ENCODE measurements around the gene CFHR1. TPM values are rescaled to one million over a fixed set of nuclear protein-coding genes. Genes with fewer than 3 reads are reported as not detected.

Gene CFHR1
- polyA plus RNA-seq, 3 donors, result 0.14 to 0.27 (median 0.25) TPM

DNA sequence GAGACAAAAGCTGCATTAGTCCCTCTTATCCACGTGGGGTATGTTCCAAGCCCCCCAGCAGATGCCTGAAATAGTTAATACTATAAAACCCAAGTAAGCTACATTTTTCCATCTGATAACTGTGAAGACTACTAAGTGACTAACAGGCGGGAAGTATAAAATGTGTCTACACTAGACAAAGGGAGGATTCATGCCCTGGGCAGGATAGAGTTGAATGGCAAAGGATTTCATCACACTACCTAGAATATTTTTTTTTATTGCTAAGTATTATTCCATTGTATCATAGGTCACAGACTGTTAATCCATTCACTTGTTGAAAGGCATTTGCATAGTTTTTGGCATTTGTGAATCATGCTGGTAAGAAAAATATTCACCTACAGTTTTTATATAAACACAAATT is 41.9 kb downstream of the CFHR1 start:
- DNase-seq (ENCODE audit: extremely low read depth in 1 of 11, low read depth in 9 of 11, low spot score in 4 of 11), result no peak

DNA sequence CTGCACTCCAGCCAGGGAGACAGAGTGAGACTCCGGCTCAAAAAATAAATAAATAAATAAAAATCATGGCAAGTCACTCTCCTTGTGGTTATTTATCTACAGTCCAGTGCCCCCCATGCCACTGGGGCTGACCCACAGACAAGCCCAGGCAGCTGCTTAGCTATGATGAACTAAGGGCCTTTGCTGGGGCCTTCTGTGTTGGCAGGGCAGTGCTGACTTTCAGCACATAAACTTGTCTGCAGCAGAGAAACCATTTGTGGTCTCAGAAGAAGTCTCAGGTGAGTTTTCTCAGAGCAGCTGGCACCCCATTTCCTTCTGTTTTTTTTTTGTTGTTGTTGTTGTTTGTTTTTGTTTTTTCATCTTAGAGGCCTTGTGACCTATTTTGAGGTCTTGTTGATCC is 47.4 kb downstream of the CFHR1 start:
- DNase-seq (ENCODE audit: extremely low read depth in 1 of 11, low read depth in 9 of 11, low spot score in 4 of 11), result no peak

DNA sequence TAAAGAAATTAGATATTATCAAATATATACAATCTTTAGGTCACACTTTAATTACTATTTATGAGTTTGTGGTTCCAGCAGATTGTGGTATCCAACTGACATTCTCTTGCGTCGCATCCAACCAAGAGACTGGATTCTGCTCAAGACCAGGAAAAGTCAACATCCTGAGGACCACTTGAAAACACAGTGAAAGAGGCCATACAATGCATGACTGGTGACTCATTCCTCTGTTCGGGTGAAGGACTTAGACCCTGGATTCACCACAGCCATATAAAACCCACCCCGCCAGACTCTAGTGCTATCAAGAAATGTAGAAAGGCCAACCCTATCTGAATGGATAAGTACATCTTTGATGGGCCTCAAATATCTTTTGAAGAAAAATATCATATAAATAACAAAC is 53.9 kb downstream of the CFHR1 start:
- no peak for DNase-seq (ENCODE audit: extremely low read depth in 1 of 11, low read depth in 9 of 11, low spot score in 4 of 11)

DNA sequence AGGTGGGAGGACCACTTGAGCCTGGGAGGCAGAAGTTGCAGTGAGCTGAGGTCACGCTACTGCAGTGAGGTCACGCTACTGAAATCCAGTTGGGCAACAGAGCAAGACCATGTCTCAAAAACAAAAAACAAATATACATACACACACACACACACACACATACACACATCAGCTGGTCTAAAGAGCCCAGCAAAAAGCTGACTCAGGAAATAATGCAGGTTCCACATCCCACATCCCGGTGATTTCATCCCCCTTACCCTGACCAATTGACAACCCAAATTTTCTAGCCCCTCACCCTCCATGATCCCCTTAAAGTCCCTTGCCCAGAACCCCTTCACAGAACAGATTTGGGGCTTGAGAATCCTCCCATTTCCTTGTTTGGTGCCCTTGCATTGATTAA is 56.4 kb downstream of the CFHR1 start:
- no peak for DNase-seq (ENCODE audit: extremely low read depth in 1 of 11, low read depth in 9 of 11, low spot score in 4 of 11)

DNA sequence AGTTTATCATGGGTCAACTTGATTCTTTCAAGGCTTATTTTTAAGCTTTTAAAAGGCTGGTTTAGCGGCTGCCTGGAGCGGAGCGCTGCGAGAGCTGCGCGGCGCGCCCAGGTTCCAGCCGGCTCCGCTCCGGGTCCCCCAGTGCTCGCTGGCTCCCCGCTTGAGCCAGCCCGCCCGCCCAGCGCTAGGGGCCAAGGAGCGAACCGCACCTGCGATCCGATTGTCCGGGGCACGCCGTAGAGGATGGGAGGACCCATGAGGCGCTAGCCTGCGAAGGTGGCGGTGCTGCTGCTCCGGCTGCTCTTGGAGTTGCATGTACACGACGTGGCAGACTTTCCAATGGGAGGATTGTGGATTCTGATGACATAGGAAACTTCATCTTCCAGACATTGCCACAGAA is 58.4 kb downstream of the CFHR1 start:
- DNase-seq (ENCODE audit: extremely low read depth in 1 of 11, low read depth in 9 of 11, low spot score in 4 of 11), result peak in 3 of 11 donors; percentile 4 to 16 (median 15)

Other genes starting within 250 kb of the CFHR1 start
- 10 to 100 TPM in 2 of 3 donors, 1 to 10 TPM in 1; 8.2 to 12.2 (median 11.2) TPM for gene KCNT2, start 211.3 kb upstream of the CFHR1 start, polyA plus RNA-seq (ENCODE audit: insufficient read length in 3 of 3)
- gene CFH, start 167.7 kb upstream of the CFHR1 start, polyA plus RNA-seq (ENCODE audit: insufficient read length in 3 of 3), result 10 to 100 TPM; 21.9 to 26.1 (median 23.9) TPM
- under 1 TPM in 2 of 3 donors, not detected in 1; 0.13 to 0.18 TPM for gene CFHR3, start 44.9 kb upstream of the CFHR1 start, polyA plus RNA-seq (ENCODE audit: insufficient read length in 3 of 3)
- gene CFHR4, start 68.3 kb downstream of the CFHR1 start, polyA plus RNA-seq (ENCODE audit: insufficient read length in 3 of 3), result not detected
- gene CFHR2, start 124.0 kb downstream of the CFHR1 start, polyA plus RNA-seq (ENCODE audit: insufficient read length in 3 of 3), result under 1 TPM in 1 of 3 donors, not detected in 2; 0.15 TPM
- not detected for gene CFHR5, start 157.8 kb downstream of the CFHR1 start, polyA plus RNA-seq (ENCODE audit: insufficient read length in 3 of 3)
- not detected for gene F13B, start 247.5 kb downstream of the CFHR1 start, polyA plus RNA-seq (ENCODE audit: insufficient read length in 3 of 3)

Data from renal cortex interstitium (tissue), 11 donors.